ENCODE data around the gene TTLL11.

GRCh38 chr9:122131401-122132001 is 38.4 kb upstream of the TTLL11 start:
- TF ChIP-seq FOSL1 (IDR thresholded peaks at IDR 0.05; ENCODE audit: insufficient read depth, low read depth, low read length) (no peak), GABPA (IDR thresholded peaks at IDR 0.05; ENCODE audit: borderline replicate concordance, insufficient read depth, low read length) (no peak), KDM4A (IDR thresholded peaks at IDR 0.05; ENCODE audit: low read depth, low read length, severe bottlenecking) (no peak), EZH2 (IDR thresholded peaks at IDR 0.05; ENCODE audit: low read depth, low read length, severe bottlenecking) (no peak), POLR2A (IDR thresholded peaks at IDR 0.05; ENCODE audit: control extremely low read depth in 1 of 2, low read depth in 2 of 2, low read length in 2 of 2) (no peak), SP1 (IDR thresholded peaks at IDR 0.05; ENCODE audit: low read depth, low read length) (no peak), CTCF (IDR thresholded peaks at IDR 0.05; ENCODE audit: control extremely low read depth in 1 of 3, insufficient read depth in 1 of 3, low read depth in 1 of 3, low read length in 3 of 3) (no peak)

Data from H1 (cell line).